GM19452 (cell line): ENCODE measurements around the gene PAM.

Experiments
- ATAC-seq: cut with Tn5 transposase; IDR thresholded peaks from one replicate; pipeline ENCODE4 v1.9.1; 2021; ENCODE audit not compliant: unreplicated experiment

Gene PAM

DNA sequence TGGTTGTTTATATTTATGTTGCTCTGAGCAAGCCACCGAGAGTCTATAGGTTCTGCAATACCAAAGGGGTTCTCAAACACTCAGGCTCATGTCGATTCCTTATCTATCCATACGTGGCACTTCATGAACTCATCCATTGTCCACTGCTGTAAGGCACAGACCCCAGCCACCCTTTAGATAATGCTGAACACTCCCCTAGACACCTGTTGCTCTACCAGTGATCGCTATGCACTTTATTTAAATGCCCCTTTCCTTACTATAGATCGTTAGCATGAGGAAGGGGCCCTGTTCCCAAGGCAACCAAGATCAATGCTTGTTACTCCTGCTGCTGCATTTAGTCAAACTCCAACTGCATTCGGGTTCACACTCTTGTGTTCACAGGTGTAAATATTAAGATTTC, 171.9 kb downstream of the PAM start:
- no peak for ATAC-seq

DNA sequence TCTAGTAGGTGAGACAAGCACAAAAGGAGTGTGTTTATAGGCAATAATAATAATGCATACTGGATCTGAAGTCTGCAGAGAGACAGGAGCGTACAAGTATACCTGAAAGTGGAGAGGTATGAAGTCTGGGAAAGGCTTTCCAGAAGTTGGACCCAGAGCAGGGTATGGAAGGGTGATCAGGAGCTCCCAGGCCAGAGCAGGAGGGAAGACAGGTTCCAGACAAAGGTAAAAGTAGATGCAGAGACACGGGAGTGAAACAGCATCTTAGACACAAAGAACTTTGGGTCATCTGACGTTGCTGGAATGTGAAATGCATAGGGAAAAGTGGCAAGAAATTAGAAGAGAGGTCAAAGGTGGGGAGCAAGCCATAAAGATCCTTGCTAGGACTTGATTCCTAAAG, 175.1 kb downstream of the PAM start:
- ATAC-seq = no peak

DNA sequence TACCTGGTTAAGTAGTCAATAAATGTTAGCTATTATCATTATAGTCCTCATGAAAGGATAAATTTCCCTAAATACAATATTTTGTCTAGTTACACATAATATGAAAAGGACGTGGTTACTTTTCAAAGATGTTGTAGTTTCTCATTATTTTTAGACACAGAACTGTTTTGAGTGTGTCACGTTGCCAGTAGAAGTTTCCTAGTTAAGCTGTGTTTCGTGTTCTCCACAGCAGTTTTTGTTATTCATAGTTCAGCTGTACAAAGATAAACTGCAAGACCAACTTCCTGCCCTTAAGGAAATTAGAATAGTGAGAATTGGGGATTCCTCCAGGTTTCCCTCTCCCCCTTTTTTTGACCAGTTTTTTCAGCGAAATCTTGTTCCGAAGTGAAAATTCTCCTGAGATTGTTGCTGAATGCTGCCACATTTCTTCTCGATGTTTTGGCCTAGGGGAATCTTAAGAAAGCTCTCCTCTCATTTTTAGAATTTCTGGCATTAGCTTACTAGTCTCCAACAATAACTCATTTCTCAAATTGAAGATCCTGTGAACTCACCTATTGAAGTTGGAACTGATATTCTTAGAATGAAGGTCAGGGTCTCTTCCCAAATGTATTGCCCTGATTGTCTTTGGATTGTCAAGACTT, 176.1 kb downstream of the PAM start:
- no peak for ATAC-seq

DNA sequence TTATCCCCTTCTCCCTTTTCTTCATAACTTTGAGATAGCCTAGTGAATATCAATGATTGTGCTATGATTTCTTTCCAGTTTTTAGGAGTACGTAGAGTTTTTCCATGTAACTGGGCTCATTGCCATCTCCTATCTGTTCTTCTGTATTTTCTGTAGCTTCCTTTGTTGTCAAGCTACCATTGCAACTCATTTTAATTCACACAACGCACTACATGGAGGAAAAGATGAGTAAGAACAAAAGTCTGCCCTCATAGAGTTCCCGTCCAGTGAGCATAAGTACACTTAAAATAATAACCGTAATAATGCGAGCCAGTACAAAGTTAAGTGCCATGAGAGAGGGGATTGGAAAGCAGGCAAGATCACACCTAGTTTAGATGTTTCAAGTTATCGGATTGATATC, 177.7 kb downstream of the PAM start:
- no peak for ATAC-seq

DNA sequence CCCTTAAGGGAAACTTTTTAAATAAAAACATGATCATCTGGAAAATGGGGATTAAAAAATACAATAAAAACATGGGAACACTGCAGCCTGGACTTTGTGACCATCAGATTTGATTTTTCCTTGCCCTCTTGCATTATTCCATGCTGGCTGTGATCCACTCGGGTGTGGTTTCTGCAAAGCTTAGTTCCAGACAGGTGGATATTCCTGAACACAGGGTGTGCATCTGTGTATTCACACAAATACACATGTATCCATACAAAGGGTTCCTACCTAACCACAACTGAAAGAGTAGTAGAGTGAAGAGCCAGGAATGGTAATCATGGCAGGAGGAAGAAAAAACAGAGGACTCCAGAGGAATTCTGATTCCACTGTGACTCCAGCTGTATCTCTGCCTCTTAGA, 178.2 kb downstream of the PAM start:
- ATAC-seq = no peak

DNA sequence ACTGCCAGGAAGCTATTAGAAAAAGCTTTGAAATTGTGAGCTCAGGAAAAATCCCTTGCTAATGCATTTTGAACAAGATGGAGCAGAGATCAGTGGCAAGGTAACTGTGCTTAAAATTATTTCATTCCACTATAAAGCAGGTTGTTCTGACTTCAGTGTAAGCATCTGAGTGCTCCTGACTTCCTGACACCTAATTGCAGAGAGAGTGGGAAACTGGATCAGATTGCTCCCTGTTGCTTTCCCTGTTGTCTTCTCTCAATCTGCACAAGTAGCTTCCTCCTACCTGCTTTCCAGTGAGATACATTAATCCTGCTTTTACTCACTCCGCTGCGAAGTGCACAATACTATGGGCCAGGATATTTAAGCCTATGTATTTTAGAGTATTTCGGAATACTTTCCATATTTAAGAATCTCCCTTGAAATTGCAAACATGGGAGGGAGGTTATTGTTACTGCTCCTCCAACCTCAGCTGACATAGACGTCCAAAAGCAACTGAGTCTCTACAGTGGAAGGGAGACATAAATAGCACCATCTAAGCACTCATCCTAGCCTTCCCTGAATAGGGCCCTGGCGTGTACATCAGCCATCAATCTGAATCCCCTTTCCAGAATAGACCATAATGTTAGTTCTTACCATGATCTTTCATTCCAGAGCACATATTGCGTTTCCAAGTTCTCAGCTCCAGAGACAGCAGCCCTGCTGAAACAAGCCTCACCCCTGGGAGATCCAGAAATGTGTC, 178.8 kb downstream of the PAM start:
- no peak for ATAC-seq

DNA sequence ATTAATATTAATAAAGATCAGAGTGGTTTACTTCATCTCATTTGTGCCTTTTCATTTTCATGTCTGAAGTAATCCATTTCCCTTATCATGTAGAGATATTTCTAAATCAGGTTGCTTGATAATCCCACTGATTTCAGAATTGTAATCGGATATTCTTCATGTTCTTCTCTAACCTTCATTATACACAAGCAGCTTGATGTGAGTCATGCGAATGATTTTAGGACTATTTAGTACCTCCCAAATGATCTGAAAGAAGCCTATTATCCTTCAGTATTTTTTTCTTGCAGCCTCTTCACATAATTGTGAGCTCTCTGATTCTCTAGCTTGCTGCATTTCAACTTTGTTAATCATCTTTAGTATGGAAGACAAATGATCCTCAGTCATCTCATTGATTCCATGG, 182.8 kb downstream of the PAM start:
- ATAC-seq = no peak

DNA sequence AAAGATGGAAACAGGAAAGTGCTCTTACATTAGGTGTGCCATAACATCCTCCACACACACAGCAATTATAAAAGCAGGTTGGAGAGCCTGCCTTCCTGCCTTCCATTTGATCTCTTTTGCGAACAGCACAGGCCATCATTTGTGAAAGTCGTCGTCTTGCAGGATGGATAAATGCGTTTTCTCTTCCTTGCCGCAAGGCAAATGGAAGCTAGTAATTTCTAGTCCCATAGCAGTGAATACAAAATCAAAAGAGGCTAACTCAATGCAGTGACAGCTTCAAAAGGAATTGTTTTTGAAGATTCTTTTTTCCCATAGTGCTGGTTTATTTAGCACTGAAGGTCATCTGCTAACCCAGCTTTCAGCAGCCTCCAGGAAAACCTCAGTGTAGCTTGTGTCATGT, 186.0 kb downstream of the PAM start:
- no peak for ATAC-seq

DNA sequence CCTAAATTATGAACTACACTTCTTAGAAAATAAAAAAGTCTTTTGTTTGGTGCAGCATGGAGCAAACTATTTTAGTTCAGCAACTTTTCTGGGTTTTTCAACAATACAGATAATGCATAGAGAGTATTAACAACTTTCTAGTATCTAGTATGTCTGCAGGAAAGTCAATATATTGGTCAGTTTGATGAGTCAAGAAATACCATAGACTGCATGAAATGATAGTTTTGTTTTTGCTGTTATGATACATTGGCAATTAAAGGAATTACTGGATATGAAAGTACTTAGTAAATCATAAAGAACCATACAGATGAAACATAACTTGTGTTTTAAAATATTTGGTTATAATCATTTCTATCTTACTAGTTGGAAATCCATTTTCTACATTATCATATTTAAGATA, 191.3 kb downstream of the PAM start:
- no peak for ATAC-seq

DNA sequence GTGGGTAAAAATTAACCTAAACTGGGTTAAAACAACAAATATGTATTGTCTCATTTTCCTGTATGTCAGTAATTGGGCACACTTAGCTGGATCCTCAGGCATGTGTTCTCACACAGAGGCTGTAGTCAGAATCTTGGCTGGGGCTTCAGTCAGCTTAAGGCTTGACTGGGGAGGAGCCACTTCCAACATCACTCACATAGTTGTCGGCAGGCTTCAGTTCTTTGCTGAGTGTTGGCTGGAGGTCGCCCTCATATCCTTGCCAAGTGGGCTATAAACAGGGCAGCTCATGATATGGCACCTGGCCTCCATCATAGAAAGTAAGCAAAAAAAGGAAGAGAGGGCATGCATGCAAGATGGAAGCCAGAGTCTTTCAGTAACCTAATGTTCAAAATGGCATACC, 191.9 kb downstream of the PAM start:
- no peak for ATAC-seq

DNA sequence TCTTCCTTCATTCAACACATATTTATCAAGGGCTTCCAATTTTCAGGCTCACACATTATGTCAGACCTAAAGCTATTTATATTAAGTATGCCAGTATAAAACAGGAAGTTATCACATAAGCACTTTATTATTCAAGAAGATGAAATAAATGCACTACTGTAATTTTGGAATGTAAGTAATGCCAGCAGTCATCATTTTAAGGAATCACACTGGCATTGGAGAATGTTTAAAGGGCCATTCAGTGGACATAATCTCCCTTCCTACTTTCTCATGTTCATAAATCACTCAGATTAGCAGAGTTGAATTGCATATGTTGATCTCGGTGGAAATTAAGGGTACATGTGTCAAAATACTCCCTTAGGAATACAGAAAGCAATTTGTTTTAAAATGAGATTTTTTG, 200.4 kb downstream of the PAM start:
- ATAC-seq = no peak

DNA sequence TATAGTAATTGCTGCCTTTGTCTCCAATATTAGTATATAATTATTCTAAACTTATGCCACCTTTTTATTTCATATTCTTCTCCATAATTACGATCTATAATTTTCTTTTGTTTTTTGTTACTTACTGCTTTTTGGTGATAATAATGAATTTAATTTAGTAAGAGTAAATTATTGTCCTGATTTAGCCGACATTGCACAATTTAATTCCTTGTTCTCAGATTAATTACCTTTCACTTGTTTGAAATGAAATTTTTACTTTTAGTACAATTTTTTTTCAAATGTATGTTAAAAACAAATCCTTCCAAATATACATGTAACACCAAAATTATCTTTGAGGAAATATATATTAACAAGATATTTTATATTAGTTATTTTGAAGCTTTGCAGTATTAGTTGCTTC, 201.5 kb downstream of the PAM start:
- ATAC-seq = no peak

DNA sequence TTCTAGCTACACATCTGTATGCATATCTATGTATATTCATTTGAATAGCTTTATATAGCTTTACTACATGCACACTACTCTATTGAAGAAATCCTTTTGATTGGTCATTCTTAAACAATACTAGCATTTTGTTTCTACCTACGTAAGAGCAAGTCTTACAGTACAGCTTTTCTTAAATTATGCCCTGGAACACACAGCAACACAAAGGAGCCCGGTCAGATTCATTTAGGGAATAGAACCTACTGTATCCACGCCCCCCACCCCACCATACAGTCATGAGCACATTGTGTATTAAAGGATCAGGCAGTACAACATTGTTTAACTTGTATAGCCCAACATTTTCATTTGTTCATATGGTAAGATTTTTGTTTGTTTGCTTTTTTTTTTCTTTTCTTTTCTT, 202.0 kb downstream of the PAM start:
- ATAC-seq = no peak

DNA sequence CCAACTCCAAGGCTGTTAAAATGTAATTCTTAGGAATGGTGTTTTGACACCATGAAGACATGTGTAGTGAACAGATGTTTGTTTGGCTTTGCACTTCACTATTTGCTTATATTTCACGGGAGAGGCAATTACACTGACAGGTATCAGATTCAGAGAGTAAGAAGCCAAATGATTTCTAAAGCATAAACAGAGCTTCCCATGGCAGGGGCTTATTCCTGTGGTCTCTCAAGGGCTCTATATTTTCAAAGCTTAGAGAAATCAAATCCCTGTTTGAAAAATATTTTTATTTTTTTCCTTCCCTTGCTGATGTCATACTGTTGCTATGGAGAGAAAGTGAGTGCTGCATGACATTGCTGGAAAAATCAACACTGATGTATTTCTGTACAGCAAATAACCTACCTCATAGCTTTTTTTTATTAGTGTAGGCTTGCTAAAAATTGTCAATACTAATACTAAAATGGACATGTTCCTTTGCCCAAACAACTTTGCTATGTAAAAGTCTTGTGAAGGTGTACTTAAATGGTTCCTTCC, 203.4 kb downstream of the PAM start:
- no peak for ATAC-seq

DNA sequence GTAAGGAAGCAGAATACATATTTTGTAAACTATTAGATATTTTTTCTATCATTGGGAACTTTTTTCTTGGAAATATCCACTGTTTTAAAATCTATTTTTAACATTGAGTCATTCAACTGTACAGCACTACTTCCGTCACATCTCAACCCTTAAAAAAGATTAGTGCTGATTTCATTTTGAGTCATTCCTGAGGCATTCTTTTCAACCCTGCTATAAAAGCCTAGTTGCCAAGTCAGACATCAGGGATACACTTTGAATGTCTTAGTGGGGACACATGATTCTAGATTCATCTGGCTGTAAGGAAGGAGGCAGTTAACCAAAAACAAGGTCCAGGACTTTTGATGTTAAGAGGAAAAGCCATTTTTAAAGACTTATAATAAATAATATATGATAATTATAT, 203.9 kb downstream of the PAM start:
- no peak for ATAC-seq

DNA sequence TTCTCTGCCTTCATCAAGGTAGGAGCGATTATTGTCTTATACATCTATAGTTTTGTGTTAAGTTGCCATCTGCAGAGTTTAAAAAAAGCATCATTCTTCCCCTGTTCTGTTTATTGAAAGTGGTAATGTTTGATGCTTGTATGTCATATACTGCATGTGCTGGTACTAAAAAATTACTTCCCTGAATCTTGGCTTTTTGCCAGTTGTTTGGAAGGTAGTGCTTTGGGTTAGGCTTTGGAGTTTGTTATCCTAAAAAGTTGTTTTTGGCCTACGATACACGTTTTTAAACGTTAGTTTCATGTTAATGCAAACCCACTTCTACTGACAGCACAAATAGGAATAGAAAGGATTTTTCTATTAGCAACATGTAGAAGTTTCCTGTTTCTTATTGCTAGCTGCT, 206.6 kb downstream of the PAM start:
- ATAC-seq = no peak

DNA sequence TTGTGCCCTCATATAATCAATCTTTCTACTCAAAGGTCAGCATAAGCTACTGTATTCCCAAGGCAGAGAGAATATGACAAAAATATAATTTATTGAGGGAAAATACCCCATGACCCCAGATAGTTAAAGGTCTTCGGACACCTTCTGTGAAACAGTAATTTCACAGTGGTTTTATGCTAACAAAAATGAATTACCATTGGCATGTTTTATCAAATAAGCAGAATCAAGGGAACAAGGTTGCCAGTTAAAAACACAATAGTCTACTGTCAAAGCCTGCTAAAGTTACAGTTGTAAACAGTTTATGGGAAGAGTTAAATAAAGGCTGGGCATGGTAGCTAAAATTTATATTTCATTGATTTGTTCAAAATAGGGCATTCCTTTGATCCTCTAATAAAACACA, 210.5 kb downstream of the PAM start:
- ATAC-seq = no peak

DNA sequence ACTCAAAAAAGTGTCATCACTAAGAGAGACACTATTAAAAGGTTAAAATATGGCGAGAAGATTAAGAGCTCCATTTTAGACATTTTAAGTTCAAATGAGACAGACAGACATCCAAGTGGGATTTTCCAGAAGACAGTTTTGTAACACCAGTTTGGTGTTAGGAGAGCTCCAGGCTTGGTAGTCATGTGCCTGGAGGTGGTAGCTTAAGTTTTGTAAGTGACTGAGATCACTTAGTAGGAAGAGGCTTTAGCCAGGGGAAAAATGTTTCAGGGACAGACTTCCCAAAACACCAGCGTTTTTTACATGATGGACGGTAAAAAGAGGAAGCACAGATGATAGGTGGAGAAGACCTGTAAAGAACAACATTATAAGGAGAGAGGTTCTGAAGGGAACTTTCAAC, 214.5 kb downstream of the PAM start:
- ATAC-seq = no peak

DNA sequence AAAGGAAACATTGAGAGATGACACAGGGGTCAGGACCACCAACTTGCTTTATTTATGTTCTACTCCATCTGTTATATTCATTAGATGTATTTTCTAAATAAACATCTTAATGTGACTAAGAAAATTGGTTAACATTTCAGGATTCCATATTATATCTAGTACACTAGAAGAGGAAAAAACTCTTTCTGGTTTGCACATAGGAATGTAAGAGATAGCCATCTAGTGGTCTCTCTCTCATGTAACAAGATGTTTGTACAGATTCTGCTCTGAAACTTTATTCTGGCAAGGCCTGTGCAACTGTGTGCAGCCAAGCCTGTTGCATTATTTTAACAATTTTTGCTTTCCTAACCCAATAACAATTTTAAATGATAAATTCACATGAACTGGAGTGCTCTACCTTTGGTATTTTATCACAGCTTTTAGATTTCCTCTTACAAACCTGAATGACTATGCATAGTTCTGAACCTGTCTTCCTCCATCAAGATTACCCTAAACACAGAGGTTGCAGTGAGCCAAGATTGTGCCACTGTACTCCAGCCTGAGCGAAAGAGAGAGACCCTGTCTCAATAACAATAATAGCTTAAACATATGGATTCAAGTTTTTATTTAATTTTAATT, 216.7 kb downstream of the PAM start:
- no peak for ATAC-seq

DNA sequence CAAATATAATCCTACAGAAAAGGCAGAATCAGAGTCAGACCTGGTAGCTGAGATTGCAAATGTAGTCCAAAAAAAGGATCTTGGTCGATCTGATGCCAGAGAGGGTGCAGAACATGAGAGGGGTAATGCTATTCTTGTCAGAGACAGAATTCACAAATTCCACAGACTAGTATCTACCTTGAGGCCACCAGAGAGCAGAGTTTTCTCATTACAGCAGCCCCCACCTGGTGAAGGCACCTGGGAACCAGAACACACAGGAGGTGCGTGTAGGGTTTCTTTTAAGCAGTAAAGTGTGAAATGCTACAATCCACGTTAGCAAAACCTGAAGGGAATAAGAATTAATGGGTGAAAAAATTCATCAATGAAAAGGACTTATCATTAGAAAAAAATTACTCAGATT, 219.1 kb downstream of the PAM start:
- no peak for ATAC-seq

DNA sequence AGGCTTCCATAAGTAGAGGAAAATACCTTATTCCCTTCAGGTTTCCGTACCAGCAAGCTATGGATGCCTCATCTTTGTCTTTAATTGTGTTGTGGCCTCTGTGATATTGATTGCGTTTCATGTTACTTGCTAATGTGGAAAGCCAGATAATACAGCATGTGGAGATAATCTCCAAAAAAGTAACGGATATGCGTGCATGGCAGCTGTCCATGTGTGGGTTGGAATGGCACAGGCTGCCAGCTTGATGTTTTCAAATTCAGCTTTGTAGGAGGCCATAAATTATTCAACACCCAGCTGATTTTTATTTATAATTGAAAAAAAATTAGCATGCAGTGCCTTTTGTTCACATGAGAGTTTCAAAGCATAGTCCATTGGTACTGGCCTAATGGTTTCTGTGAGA, 219.9 kb downstream of the PAM start:
- no peak for ATAC-seq

DNA sequence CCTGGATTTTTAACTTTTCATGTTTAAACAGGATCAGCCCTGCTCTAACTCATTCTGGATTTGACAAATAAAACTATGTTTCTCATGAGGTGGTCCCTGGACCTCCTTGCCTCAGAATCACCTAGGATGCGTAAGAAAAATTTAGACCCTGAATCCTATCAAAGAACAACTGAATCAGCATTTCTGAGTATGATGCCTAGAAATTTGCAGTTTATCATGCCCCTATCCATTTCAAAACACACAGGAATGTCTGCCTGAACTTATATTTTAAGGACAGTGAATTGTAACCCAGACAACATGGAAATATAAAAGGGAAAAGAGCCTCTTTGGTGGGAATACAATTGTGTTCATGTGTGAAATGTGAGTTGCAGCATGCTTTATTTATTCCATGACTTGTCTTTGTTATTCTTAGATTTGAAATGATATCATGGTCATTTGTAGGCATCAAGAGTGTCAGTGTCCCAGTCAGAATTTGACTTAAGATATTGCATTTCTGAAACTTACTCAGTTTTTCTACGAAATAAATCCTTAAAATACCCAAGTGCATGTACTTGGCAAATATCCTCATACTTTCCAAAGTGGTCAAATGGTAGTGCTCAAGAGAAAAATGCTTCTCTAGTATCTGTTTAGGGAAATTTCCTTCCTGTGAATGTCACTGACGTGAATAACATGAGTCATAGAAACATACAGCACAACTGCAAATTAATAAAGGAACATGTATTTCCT, 220.5 kb downstream of the PAM start:
- ATAC-seq = no peak
